Thymus (tissue), 11 donors: Measurements from ENCODE around the gene SNTN. TPM values are rescaled to one million over a fixed set of nuclear protein-coding genes. Genes with fewer than 3 reads are reported as not detected.

Source experiments
- DNase-seq, 9 donors: peaks; one replicate each; pipeline ENCODE4 v3.0.0-alpha.2; 2013; ENCODE audit warnings: low spot score in 9 of 9, low read depth in 6 of 9, missing footprints in 1 of 9
- H3K27ac ChIP-seq, 2 donors: one replicate each; pipeline ENCODE4 v1.5.1; 2013; ENCODE audit warnings: control low read depth in 1 of 2, low read depth in 1 of 2, low read length in 1 of 2, mild to moderate bottlenecking in 1 of 2, moderate library complexity in 1 of 2
- H3K27me3 ChIP-seq, 2 donors: one replicate each; pipeline ENCODE4 v1.5.1; 2013; ENCODE audit warnings: low read length in 1 of 2; ENCODE audit not compliant: control insufficient read depth in 2 of 2, insufficient read depth in 1 of 2
- H3K36me3 ChIP-seq, 2 donors: one replicate each; pipeline ENCODE4 v1.5.1; 2013; ENCODE audit warnings: low read length in 1 of 2, mild to moderate bottlenecking in 1 of 2, moderate library complexity in 1 of 2; ENCODE audit not compliant: control insufficient read depth in 2 of 2, insufficient read depth in 2 of 2
- H3K4me1 ChIP-seq, 2 donors: one replicate each; pipeline ENCODE4 v1.5.1; 2013; ENCODE audit warnings: low read length in 2 of 2; ENCODE audit not compliant: control insufficient read depth in 2 of 2, insufficient read depth in 2 of 2
- H3K4me3 ChIP-seq, 2 donors: one replicate each; pipeline ENCODE4 v1.5.1; 2013; ENCODE audit warnings: low read length in 2 of 2, control low read depth in 1 of 2, mild to moderate bottlenecking in 1 of 2
- H3K9me3 ChIP-seq, 2 donors: one replicate each; pipeline ENCODE4 v1.5.1; 2013; ENCODE audit warnings: low read length in 1 of 2, mild to moderate bottlenecking in 1 of 2; ENCODE audit not compliant: control insufficient read depth in 2 of 2, insufficient read depth in 1 of 2
- WGBS: extraction: QIAGEN DNeasy Blood & Tissue Kit; methylation state at CpG from one replicate; pipeline ENCODE4 v1.1.7; 2013; 5-methylcytosine and 5-hydroxymethylcytosine counted together
- polyA plus RNA-seq: library from polyadenylated mRNA; stranded (reverse); fragments of 200-250 nt; gene quantifications from one replicate; pipeline ENCODE4 v1.2.3, GENCODE V29; 2013
- total RNA-seq: library from RNA; stranded (reverse); fragments of 120-200 nt; gene quantifications from one replicate; pipeline ENCODE4 v1.2.4, GENCODE V29; 2013
- donor health status: healthy.

SNTN gene
- total and polyA plus RNA-seq, 2 donors, result 0.16 TPM; not detected in 1

- 95% methylated on average over 1 of the region's 1 CpG for WGBS
These were observed 8.8 kb downstream of the SNTN start for GRCh38 chr3:63661242-63661641.

GRCh38 chr3:63662011-63662410 lies 9.5 kb downstream of the SNTN start:
- DNase-seq, result no peak
- 89% methylated on average over 4 of the region's 4 CpGs for WGBS
- H3K27ac ChIP-seq, result no peak overlapping the region
- H3K4me1 ChIP-seq, result no peaks in the 10 kb centered on the region
- H3K36me3 ChIP-seq, result no peaks in the 10 kb centered on the region
- H3K4me3 ChIP-seq, result no peak overlapping the region
- no peaks in the 10 kb centered on the region for H3K27me3 ChIP-seq
- H3K9me3 ChIP-seq, result no peaks in the 10 kb centered on the region

More at GRCh38 chr3:63661242-63661641, 8.8 kb downstream of the SNTN start:
- DNase-seq, result no peak
- no peak overlapping the region for H3K27ac ChIP-seq
- no peaks in the 10 kb centered on the region for H3K36me3 ChIP-seq
- no peaks in the 10 kb centered on the region for H3K4me1 ChIP-seq
- no peaks in the 10 kb centered on the region for H3K27me3 ChIP-seq
- no peak overlapping the region for H3K4me3 ChIP-seq
- no peaks in the 10 kb centered on the region for H3K9me3 ChIP-seq

GRCh38 chr3:63662500-63662899 lies 10.0 kb downstream of the SNTN start:
- no peak overlapping the region for H3K27ac ChIP-seq
- no peak for DNase-seq
- no peaks in the 10 kb centered on the region for H3K9me3 ChIP-seq
- H3K27me3 ChIP-seq, result no peaks in the 10 kb centered on the region
- no peaks in the 10 kb centered on the region for H3K4me1 ChIP-seq
- no peaks in the 10 kb centered on the region for H3K36me3 ChIP-seq
- no peak overlapping the region for H3K4me3 ChIP-seq

DNA sequence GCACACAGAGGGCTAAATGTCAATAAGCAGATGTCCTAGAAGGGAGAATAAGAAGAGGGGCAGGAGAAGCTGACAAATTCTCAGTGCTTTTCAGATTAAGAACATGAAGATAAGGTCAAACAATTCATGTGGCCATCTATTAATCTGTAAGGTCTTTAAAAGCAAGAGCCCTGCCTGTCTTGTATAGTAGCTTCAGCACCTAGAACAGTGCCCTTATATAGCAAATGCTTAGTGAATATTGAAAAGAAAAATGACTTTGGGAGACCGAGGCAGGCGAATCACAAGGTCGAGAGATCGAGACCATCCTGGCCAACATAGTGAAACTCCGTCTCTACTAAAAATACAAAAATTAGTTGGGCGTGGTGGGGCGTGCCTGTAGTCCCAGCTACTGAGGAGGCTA lies 18.1 kb downstream of the SNTN start:
- no peak for DNase-seq
- no peaks in the 10 kb centered on the region for H3K36me3 ChIP-seq
- H3K4me1 ChIP-seq, result no peaks in the 10 kb centered on the region
- no peaks in the 10 kb centered on the region for H3K27me3 ChIP-seq
- no peaks in the 10 kb centered on the region for H3K9me3 ChIP-seq
- H3K4me3 ChIP-seq, result no peak overlapping the region
- H3K27ac ChIP-seq, result no peak overlapping the region
- WGBS, result 98% methylated on average over 7 of the region's 7 CpGs

DNA sequence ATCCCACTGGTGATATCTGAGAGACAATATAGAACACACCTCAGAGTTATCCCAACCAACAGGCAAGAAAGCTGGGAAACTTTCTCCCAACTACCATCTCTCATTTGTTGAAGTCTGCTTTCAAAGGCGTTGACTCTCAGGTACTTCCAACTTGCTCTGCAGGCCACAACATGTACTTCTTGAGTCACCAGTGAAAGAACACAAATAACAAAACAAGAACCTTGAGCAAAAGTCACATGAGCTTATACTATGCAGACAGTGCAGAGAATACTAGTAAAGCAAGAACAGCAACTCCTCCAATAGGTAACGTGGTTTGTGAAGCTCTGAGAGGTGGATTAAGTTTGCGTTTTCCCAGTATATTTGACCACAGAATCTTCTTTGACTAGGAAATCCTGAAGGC lies 20.6 kb downstream of the SNTN start:
- H3K27ac ChIP-seq, result no peak overlapping the region

GRCh38 chr3:63674586-63674985 lies 22.1 kb downstream of the SNTN start:
- H3K9me3 ChIP-seq, result no peaks in the 10 kb centered on the region
- H3K27ac ChIP-seq, result no peak overlapping the region
- H3K36me3 ChIP-seq, result no peaks in the 10 kb centered on the region
- DNase-seq, result no peak
- H3K4me3 ChIP-seq, result no peak overlapping the region
- H3K27me3 ChIP-seq, result no peaks in the 10 kb centered on the region
- H3K4me1 ChIP-seq, result no peaks in the 10 kb centered on the region
- 96% methylated on average over 2 of the region's 2 CpGs for WGBS

More for the DNA sequence above, 20.6 kb downstream of the SNTN start:
- H3K4me3 ChIP-seq, result no peak overlapping the region
- 93% methylated on average over 3 of the region's 3 CpGs for WGBS
- H3K4me1 ChIP-seq, result no peaks in the 10 kb centered on the region
- no peak for DNase-seq
- H3K9me3 ChIP-seq, result no peaks in the 10 kb centered on the region
- no peaks in the 10 kb centered on the region for H3K36me3 ChIP-seq
- H3K27me3 ChIP-seq, result no peaks in the 10 kb centered on the region

GRCh38 chr3:63679186-63679585 lies 26.7 kb downstream of the SNTN start:
- 87% methylated on average over 1 of the region's 1 CpG for WGBS
- DNase-seq, result no peak
- no peaks in the 10 kb centered on the region for H3K9me3 ChIP-seq
- H3K36me3 ChIP-seq, result no peaks in the 10 kb centered on the region
- H3K27me3 ChIP-seq, result no peaks in the 10 kb centered on the region
- no peak overlapping the region for H3K4me3 ChIP-seq
- H3K27ac ChIP-seq, result no peak overlapping the region
- no peaks in the 10 kb centered on the region for H3K4me1 ChIP-seq

DNA sequence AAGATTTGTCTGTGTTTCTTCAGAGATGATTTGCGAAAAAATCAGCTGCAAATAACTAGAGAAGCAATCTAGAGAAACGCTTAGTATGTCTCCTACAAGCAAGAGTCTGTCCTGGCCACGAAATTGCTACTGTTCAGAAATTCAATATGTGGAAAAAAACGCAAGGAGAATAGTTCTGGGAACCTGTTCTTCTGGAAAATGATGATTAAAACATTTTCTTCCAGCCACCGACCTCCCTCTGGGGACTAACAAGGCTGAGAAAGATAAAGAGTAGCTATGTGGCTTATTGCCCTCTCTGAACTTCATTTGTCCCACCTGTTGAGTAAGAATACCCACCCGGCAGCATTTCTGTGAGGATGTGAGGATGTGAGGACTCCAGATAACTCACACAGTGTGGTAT lies 31.6 kb downstream of the SNTN start:
- H3K4me3 ChIP-seq, result no peak overlapping the region

GRCh38 chr3:63685340-63685739 lies 32.9 kb downstream of the SNTN start:
- H3K4me1 ChIP-seq, result no peaks in the 10 kb centered on the region
- H3K9me3 ChIP-seq, result no peaks in the 10 kb centered on the region
- WGBS, result 93% methylated on average over 2 of the region's 2 CpGs
- H3K27ac ChIP-seq, result no peak overlapping the region
- no peak for DNase-seq
- H3K4me3 ChIP-seq, result no peak overlapping the region
- no peaks in the 10 kb centered on the region for H3K36me3 ChIP-seq
- H3K27me3 ChIP-seq, result no peaks in the 10 kb centered on the region

More for the DNA sequence above, 31.6 kb downstream of the SNTN start:
- DNase-seq, result no peak
- H3K9me3 ChIP-seq, result no peaks in the 10 kb centered on the region
- no peaks in the 10 kb centered on the region for H3K36me3 ChIP-seq
- whole genome bisulfite sequencing, result 79% methylated on average over 6 of the region's 6 CpGs
- no peaks in the 10 kb centered on the region for H3K4me1 ChIP-seq
- H3K27me3 ChIP-seq, result no peaks in the 10 kb centered on the region
- no peak overlapping the region for H3K27ac ChIP-seq
